Kidney (tissue), 14 donors: Measurements from ENCODE around the gene RAB11FIP3. TPM values are rescaled to one million over a fixed set of nuclear protein-coding genes. Genes with fewer than 3 reads are reported as not detected.

Source experiments
- DNase-seq, 5 donors: peaks; one replicate each; pipeline ENCODE4 v3.0.0-alpha.2; 2013 to 2020
- FAIRE-seq: peaks from 2 replicates; lab custom pipeline; 2012; peaks lifted over from hg19 to GRCh38; lab: Jason Lieb, UNC
- H3K27ac ChIP-seq, 2 donors: one replicate each; pipeline ENCODE4 v1.7.0; 2013; ENCODE audit warnings: low read depth in 2 of 2, low read length in 2 of 2, inconsistent platforms in 1 of 2
- H3K27me3 ChIP-seq: one replicate; pipeline ENCODE4 v1.7.1; 2013; ENCODE audit warnings: low read length, inconsistent platforms; ENCODE audit not compliant: control insufficient read depth, insufficient read depth
- H3K36me3 ChIP-seq, 3 donors: one replicate each; pipeline versions ENCODE4 v1.7.0 to v1.7.1; 2013; ENCODE audit warnings: low read length in 3 of 3, control low read depth in 1 of 3, inconsistent platforms in 1 of 3; ENCODE audit not compliant: insufficient read depth in 3 of 3, control insufficient read depth in 2 of 3
- H3K4me1 ChIP-seq, 3 donors: one replicate each; pipeline versions ENCODE4 v1.7.0 to v1.7.1; 2013; ENCODE audit warnings: low read length in 3 of 3, inconsistent platforms in 1 of 3, low read depth in 1 of 3; ENCODE audit not compliant: control insufficient read depth in 2 of 3, insufficient read depth in 2 of 3
- H3K4me3 ChIP-seq, 3 donors: one replicate each; pipeline versions ENCODE4 v1.7.0 to v1.8.1; 2013; ENCODE audit warnings: low read length in 3 of 3, control low read depth in 1 of 3, inconsistent platforms in 1 of 3
- H3K9ac ChIP-seq, 3 donors: one replicate each; pipeline versions ENCODE4 v1.7.0 to v1.7.1; 2013; ENCODE audit warnings: low read length in 3 of 3, control low read depth in 1 of 3, inconsistent platforms in 1 of 3
- H3K9me3 ChIP-seq, 3 donors: one replicate each; pipeline versions ENCODE4 v1.7.0 to v1.7.1; 2013; ENCODE audit warnings: low read length in 3 of 3, control low read depth in 1 of 3, inconsistent platforms in 1 of 3; ENCODE audit not compliant: control insufficient read depth in 2 of 3, insufficient read depth in 1 of 3
- CTCF ChIP-seq: IDR thresholded peaks from 3 replicates; pipeline ENCODE4 v1.5.1; 2012; ENCODE audit warnings: mild to moderate bottlenecking, moderate library complexity, borderline replicate concordance; ENCODE audit not compliant: insufficient read depth; ENCODE audit errors: extremely low read depth
- intact Hi-C: fragments of 100-400 bp; cut with DNase I; formaldehyde crosslinking; loops from one replicate; pipeline ENCODE4 v1.11.1; 2022
- polyA plus RNA-seq: library from polyadenylated mRNA; stranded (reverse); fragments of 350-450 nt; fragmentation: Illumina TruSeq; extraction: RNeasy Lipid Tissue Mini Kit (QIAGEN cat#74804); gene quantifications from one replicate; pipeline ENCODE4 v1.2.3, GENCODE V29; 2014; ENCODE audit warnings: low read depth, low replicate concordance; ENCODE audit not compliant: insufficient read depth
- total RNA-seq: library from RNA; stranded (reverse); fragmentation: NEBNext Ultra II Directional; extraction: Animal tissue kit (Norgen Biotek cat#: 25700); gene quantifications from one replicate; pipeline ENCODE4 v1.2.1, GENCODE V29; 2021
- donor health status: control.
- donor health status: control.
- donor health status: control.
- donor health status: control.
- donor health status: control.
- donor health status: DM: yes; HTN: yes; CAD: no.
- donor health status: Normal renal cell carcinoma (clear cell type).

The RAB11FIP3 gene
- total and polyA plus RNA-seq, 2 donors from 2014 or later, result 84.9 to 162 TPM

DNA sequence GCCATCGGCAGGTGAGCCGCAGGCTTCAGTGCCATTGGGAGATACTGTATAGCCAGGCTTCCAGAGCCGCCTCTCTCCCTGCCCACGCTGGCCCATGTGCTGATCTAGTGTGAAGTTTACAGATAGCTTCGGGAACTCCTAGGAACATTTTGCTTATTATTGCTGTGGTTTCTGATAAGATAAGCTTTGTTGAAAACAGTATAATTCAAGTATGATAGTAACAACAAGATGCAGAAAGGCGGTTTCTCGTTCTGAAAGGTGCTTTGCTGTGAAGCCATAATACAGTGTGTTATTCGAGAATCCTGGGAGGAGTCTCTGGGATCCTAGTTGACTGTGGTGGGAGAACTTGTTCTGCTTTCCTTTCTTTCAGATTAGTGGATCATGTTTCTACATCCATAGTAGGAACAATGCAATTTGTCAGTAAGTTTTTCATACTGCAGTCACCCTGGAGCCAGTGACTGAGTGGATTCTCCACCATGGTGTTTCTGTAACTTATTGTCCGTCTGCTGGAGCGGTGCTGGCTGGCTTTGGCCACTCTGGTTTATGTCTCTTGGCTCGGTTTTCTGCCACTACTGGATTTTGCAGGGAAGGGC lies 31.5 kb downstream of the RAB11FIP3 start:
- no peaks in the 10 kb centered on the region for H3K9me3 ChIP-seq
- H3K27me3 ChIP-seq, result no peaks in the 10 kb centered on the region
- no peak for TF ChIP-seq CTCF
- H3K9ac ChIP-seq, result peak overlapping the region in 1 of 3 donors; percentile 57
- FAIRE-seq (no peak), DNase-seq (peak in 2 of 5 donors; percentile 71 to 77)
- H3K36me3 ChIP-seq, result peaks cover 0 to 9% (median 5%) of the 10 kb centered on the region in 3 donors
- peaks cover 0 to 23% (median 20%) of the 10 kb centered on the region in 3 donors for H3K4me1 ChIP-seq
- peak overlapping the region; percentile 86 to 95 for H3K27ac ChIP-seq
- peak overlapping the region in 2 of 3 donors; percentile 2 to 28 for H3K4me3 ChIP-seq
- intact Hi-C loops, result no loop called here

DNA sequence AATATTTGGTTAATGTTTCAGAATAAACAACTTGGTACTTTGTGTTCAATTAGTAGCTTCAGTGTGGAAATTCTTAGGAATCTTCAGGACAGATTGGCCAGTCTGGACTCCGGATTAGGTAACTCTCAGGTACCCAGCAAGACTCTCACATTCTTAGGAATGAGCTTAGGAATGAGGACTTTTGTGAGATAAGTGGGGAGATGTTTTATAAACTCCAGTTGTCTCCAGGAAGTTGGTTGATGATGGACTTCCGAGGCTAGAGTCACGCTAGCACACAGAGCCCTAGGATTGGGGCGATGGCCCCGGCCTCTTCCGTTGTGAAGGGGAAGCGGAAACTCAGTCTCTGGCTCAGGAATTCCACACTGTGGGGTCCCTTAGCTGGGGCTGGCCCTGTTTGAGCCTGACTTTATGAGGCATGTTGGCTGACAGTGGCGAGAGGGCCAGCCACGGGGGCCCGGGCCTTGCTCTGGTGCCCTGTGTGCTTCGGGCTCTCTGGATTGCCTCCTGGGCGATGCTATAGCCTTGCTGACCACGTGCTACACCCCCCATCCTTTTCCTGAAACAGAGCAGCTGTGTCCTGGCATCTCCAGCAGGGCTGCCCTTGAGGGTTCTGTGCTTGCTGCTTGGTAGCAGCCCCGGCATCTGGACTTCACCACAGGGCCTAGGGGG lies 32.4 kb downstream of the RAB11FIP3 start:
- intact Hi-C loops, result no loop called here
- Histone ChIP-seq H3K27me3 (no peaks in the 10 kb centered on the region), H3K27ac (peak overlapping the region; percentile 90 to 95), H3K9ac (peak overlapping the region in 1 of 3 donors; percentile 32), H3K36me3 (peaks cover 0 to 11% (median 5%) of the 10 kb centered on the region in 3 donors), H3K9me3 (no peaks in the 10 kb centered on the region), H3K4me3 (no peak overlapping the region), H3K4me1 (peaks cover 0 to 23% (median 20%) of the 10 kb centered on the region in 3 donors)
- DNase-seq (peak in 3 of 5 donors; percentile 63 to 78 (median 67)), FAIRE-seq (peak; percentile 80)
- TF ChIP-seq CTCF, result no peak

DNA sequence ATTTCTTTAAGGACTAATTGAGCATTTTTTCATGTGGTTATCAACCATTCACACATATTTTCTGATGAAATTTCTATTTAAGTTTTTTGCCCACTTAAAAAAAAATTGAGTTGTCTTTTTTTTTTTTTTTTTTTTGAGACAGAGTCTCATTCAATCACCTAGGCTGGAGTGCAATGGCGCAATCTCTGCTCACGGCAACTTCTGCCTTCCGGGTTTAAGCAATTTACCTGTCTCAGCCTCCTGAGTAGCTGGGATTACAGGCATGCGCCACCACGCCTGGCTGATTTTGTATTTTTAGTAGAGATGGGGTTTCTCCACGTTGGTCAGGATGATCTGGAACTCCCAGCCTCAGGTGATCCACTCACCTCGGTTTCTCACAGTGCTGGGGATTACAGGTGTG lies 34.3 kb downstream of the RAB11FIP3 start:
- no peak overlapping the region for H3K4me3 ChIP-seq
- DNase-seq (no peak), FAIRE-seq (no peak)
- peaks cover 0 to 18% (median 5%) of the 10 kb centered on the region in 3 donors for H3K36me3 ChIP-seq
- H3K27me3 ChIP-seq, result no peaks in the 10 kb centered on the region
- no peak overlapping the region for H3K9ac ChIP-seq
- intact Hi-C loops, result no loop called here
- H3K27ac ChIP-seq, result no peak overlapping the region
- no peaks in the 10 kb centered on the region for H3K9me3 ChIP-seq
- no peak for TF ChIP-seq CTCF
- peaks cover 0 to 23% (median 16%) of the 10 kb centered on the region in 3 donors for H3K4me1 ChIP-seq
